ENCODE measurements around the gene EEF1AKMT4.

Gene EEF1AKMT4

DNA sequence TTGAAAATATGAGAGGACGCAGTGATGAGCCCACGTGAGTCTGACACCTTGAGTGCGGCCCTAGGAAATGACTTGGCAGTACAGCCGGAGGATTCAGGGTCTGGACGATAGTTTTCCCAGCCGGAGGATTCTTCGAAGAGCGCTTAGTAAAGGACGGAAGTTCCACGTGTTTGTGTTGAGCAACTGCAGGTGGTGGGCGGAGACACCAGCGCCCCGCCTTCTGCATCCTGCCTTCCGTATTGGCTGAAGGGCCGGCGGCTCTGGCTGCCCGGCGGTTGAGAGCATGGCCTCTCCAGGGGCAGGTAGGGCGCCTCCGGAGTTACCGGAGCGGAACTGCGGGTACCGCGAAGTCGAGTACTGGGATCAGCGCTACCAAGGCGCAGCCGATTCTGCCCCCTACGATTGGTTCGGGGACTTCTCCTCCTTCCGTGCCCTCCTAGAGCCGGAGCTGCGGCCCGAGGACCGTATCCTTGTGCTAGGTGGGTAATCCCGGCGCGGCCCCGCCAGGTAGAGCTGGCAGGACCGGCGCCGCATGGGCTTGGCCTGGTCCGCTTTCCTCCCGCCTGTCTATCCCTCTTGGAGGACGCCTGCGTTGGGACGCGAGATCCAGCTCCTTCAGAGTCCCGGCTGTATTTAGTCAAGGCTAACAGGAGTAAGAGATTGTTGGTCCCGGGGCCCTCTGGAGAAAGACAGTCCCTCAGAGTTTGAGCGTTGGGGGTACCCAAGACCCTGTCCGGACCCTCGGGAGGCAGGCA, at the start of gene EEF1AKMT4:
EEF1AKMT4 (plus strand) TSS at position 261 of the 755 bp plus-strand sequence; CDS start at position 284, 23 bp downstream.
- peak; percentile 97 for DNase-seq

DNA sequence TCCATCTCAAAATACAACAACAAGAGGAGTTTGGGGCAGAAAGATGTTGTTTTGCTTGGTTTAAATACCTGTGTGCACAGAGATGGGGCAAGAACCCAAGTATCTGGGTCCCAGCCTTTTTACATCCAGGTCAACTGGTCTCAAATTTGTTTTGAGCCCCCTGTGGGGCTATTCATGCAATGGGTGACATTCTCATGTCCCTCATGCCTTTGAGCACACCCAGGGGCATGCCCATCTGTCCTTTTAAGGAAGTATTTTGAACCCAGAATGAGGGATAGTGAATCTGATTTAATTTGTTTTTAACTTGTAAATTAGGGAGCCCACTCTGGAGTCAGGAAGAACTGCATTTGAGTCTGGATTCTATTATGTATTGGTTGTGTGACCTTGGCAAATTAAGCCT, 48.6 kb upstream of the EEF1AKMT4 start:
- no peak for DNase-seq

DNA sequence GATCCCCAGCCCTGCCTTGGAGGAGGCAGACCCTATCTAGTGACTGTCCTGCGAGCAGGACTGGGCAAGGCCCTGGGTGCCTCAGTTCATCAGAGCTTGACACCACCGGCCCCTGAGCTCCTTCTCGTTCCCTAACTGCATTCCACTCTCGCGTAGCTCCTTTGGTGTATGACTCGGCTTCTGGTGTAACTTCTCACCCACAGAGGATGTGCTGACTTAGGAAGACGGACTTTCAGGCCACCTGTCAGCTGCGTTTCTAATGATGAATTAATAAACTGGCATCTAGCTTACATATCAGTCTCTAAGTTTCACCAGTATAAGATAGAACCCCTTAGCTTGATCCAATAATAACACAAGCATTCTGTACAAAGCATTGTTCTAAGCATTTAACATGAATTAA, 45.9 kb upstream of the EEF1AKMT4 start:
- DNase-seq, result no peak

DNA sequence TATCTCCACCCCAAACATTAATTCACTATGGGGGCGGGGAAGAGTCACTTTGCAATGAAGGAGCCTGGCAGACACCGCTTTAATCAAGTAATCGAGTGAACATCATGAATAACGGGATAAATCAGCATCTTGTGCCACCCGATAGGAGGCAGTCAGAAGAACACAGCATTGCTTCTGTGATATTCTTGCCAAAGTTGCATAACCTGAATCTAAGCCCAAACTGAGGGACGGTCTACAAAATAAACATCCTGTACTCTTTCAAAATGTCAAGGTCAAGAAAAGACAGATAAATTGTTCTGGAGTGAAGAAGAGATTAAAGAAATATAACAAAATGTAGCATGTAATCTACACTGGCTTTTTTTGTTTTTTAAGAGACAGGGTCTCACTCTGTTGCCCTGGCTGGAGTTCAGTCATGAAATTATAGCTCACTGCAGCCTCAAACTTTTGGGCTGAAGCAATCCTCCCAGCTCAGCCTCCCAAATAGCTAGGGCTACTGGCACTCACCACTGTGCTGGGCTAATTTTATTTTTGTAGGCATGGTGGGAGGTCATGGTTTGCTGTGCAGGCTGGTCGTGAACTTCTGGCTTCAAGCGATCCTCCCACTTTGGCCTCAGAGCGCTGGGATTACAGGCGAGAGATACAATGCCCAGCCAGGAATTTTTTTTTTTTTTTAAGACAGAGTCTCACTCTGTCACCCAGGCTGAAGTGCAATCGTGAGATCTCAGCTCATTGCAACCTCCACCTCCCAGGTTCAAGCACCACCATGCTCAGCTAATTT, 40.1 kb upstream of the EEF1AKMT4 start:
- no peak for DNase-seq

DNA sequence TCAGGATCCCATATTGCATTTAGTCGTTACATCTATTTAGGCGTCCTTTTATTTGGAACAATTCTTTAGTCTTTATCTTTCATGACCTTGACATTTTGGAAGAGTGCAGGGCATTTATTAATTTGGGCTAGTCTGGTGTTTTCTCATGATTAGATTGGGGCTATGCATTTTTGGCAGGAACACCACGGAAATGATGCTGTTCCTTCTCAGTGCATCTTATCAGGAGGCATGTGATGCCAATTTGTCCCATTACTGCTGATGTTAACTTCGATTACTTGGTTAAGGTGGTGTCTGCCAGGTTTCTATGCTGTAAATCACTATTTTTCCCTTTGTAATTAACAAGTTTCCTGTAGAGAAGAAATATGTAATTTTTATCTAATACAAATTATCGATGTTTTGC, 38.2 kb upstream of the EEF1AKMT4 start:
- no peak for DNase-seq

DNA sequence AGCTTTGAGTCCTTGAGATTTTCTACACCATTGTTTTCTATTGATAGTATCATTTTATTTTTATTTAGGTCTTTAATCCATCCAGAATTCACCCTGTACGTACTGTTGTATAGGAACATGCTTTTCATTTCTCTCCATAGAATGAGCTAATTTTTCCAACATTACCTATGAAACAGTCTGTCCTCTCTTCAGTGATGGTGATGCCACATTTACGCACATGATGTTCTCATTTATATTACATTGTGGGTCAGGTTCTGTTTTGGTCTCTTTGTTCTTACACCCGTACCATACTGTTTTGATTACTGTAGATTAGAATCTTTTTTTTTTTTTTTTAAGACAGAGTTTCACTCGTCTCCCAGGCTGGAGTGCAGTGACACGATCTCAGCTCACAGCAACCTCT, 37.8 kb upstream of the EEF1AKMT4 start:
- no peak for DNase-seq

DNA sequence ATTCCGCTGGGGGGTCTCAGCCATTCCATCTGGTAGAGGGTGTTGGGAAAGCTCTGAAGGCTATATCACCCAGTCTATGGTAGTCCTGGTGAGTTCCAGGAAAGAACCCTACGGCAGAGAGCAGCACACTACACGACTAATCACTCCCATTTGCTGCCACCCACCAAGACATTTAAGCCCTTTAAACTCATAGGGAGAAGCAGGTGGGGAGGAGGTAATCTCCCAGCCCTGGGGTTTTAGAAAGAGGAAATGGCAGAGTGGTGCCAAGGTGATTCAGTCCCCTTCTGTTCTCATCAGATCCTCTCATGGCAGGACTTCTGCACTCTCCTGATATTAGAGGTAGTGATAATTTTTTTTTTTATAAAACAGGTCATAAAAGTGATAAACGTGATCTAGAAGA, 30.7 kb upstream of the EEF1AKMT4 start:
- DNase-seq, result no peak

DNA sequence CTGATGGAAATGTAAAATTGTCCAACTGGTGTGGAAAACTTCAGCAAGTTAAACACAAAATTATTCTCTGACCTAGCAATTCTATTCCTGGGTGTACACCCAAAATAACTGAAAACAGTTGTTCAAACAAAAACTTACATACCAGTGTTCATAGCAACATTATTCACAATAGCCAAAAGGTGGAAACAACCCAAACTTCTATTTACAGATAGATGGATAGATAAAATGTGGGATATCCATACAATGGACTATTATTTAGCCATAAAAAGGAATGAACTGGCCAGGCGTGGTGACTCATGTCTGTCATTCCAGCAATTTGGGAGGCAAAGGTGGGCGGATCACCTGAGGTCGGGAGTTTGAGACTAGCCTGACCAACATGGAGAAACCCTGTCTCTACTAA, 27.0 kb upstream of the EEF1AKMT4 start:
- no peak for DNase-seq

DNA sequence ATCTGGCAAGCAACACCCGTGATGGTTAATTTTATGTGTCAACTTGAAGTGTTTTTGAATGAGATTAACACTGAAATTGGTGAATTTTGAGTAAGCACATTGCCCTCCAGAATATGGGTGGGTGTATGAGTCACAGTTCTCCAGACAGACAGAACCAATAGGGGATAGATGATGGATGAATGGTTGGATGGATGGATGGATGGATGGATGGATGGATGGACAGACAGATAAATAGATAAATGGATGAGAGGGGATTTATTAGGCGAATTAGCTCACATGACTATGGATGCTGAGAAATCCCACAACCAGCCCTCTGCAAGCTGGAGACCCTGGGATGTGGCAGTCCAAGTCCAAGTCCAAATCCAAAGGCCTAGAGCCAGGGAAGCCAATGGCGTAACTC, 25.5 kb upstream of the EEF1AKMT4 start:
- DNase-seq, result no peak

DNA sequence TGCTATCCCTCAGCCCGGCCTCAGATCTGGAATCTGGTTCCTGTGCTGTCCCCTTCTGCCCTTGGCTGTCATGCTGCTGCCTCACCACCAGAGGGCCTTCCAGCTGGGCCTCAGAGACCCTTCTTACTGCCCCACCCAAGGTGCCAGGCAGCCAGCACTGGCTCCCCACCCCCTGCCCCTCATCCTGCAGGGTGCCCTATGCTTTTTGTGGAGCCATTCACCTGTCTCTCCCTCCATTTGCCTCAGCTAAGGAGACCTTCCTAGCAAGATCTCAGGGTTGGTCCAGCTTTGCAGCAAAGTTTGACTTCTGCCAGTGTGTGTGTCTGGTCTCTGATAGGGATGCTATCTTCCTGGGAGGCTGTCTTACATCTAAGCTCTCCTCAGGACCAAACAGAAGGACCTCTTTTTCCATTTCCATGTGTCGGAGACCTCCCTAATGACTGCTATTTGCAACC, 22.0 kb upstream of the EEF1AKMT4 start:
- no peak for DNase-seq

DNA sequence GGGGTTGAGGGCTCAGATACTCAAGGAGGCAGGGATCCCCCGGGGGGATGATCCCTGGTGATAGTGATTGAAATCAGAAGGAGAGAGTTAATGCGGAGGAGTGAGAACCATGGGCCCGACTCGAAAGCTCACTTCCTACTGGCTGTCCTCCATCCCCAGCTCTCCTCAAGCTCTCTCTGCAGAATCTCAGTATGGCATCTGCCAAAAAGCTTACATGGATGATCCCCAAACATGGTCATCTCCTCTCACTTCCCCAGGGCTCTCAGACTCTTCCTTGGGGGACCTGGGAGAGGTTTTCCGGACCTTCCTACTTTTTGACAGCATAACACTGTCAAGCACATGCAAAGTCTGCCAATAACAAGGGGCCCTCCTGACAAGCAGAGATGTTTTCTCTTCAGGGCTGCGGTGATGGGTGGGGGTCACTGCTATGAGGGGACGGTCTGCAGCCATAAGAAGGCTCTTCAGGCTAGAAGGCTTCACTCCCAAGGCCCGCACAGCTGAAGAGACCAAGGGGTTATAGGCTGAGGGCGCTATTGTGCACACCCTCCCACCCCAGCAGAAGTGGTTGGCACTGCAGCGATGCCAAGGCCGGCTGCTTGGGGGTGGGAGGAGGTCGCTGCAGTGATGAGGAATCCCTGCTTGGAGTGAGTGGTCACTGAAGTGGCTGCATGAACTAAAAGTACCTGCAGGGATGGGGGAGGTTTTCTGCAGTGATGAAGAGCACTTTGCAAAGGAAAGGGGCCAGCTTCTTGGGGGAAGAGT, 20.9 kb upstream of the EEF1AKMT4 start:
- DNase-seq, result no peak

DNA sequence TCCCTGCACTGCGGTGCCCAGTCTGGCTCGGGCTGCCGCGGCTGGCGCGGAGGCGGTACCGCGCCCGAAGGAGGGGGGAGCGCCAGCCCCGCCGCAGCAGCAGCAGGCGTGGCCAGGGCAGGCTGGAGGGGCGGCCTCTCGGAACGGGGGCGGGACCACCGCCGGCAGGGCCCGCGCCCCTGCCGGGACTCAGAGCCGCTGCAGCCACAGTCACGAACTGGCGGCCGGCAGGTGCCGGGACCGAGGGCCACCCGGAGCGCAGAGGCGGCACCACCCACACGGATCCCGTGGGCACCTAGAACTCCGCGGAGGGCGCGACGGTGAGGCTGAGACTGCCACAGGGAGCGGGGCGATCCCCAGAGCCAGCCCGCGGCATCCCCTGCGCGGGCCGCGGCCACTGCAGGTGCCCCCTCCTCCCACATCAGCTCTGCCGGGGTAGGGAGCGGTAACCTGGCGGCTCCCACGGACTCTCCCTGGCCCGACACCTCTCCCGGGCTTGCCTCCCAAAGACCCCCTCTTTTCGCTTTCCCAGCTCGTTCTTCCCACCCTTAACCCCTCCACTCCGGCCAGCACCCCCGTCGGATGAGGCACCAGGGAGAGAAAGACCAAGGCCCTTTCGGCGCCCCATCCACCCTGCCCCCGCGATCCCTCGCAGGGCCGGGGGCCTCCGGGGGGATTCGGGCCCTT, 19.9 kb upstream of the EEF1AKMT4 start, which contains the start of gene VWA5B2:
VWA5B2 (plus strand) TSS at position 192 of the 687 bp plus-strand sequence. CDS start 944 bp downstream, outside the sequence.
- peak; percentile 44 for DNase-seq

DNA sequence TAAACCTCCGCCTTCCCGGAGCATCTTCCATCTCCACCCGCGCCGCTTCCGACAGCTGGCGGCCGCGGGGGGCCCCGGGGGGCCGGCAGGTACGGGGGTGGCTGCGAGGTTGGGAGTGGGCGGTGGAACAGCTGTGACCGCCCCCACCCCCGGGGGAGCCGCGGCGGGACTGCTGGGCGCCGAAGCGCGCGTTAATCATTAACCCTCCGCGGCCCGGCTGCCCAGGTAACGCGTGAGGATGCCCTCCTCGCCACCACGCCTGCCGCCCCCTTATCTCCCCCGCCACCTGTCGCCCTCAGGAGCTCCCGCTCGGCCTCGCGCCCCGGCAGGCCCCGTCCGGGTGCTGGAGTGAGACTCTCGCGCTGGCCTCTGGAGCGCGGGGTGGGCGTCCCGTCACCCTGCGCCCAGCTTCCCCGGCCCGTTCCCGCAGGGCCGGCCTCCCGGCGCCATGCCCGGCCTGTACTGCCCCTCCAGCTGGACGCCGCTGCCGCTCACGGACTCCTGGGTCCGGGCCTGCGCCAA, 19.3 kb upstream of the EEF1AKMT4 start:
- no peak for DNase-seq

DNA sequence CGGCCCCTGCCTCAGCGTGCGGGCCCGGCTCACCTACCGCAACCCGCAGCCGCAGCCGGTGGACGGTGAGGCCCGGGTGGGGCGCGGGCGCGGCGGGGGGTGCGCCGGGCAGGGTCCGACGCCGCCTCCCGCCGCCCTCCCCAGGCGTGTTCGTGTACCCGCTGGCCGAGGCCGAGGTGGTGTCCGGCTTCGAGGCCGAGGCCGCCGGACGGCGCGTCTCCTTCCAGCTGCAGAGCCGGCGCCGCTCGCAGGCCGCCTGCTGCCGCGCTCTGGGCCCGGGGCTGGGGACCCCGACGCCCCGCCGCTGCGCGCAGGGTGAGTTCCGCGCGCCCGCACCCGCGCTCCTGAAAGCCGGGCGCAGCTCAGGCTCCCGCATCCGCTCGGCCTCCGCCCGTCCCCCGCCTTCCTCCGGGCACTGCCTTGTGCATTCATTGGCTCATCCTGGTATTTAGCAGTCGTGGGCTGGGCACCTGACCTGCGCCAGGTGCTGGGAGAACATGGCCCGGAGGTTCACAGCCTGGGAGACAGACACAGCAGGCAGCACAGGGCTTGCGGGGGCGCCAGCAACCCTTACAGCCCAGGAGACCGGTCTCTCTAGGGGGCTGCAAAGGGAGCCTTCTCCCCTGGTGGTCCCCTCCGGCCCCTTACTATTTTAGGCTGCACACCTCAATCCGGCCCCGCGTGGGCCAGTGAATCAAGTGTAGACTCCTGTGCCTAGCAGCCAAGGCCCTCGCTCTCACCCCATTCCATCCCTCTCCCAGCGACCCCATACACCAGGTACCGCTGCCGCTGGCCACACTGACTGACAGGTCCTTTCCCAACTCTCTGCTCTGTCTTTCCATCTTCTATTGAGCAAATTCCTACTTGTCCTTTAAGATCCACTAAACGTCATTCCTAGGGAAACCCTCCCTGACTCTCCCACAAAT, 18.6 kb upstream of the EEF1AKMT4 start:
- DNase-seq, result no peak

DNA sequence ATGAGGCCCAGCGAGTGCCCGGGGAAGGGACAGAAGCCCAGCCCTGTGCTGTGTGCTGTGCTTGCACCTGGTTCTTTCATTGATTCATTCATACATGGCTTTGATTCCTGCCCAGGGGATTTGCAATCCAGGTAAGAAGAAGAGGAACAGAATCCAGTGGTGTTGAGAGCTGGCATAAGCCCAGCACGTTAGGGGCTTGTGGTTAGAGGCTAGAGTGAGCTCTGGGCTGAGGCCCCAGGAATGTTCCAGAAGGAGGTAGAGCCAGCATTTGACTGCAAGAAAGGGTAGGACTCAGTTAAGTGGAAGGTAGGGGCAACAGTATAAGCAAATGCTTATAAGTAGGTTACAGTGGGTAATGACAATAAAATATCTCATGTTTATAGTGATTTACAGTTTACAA, 17.8 kb upstream of the EEF1AKMT4 start:
- no peak for DNase-seq

DNA sequence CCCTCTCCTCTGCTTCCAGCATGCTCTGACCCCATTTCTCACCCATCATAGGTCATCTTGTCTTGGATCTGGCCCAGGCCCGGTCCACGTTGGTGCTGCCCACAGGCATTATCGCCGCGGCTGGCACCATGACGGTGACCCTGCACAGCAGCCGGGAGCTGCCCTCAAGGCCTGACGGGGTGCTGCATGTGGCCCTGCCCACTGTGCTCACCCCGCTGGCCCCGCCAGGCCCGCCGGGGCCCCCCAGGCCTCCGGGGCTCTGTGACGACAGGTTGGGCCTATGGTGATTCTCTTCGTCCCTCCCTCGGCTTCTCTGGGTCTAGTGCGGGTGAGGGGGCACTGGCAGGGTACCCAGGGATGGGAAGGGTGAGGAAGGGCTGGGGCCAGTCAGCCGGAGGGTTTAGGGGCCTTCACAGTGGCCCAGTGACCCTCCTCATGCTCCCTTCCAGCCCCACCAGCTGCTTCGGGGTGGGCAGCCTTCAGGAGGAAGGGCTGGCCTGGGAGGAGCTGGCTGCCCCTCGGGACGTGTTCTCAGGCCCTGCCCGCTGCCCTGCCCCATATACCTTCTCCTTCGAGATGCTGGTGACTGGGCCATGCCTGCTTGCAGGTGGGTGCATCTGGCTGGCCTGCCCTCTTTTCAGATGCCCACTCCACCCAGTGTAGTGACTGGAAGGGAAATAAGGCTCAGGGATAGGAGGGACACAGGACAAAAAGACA, 16.2 kb upstream of the EEF1AKMT4 start:
- no peak for DNase-seq

DNA sequence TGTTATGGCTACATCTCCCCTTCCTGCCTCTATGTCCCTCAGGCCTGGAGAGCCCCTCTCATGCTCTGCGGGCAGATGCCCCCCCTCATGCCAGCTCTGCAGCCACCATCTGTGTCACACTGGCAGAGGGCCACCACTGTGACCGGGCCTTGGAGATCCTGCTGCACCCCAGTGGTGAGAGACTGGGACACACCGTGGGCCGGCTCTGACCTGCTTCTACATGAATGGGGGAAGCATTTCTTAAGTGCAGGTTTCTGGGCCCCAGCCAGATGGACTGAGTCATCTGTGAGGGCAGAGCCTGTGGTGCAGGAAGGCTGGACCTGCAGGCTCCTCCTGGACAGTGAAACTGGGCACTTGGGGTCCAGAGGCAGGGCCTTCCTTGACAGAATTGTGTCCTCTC, 15.2 kb upstream of the EEF1AKMT4 start:
- DNase-seq, result no peak

DNA sequence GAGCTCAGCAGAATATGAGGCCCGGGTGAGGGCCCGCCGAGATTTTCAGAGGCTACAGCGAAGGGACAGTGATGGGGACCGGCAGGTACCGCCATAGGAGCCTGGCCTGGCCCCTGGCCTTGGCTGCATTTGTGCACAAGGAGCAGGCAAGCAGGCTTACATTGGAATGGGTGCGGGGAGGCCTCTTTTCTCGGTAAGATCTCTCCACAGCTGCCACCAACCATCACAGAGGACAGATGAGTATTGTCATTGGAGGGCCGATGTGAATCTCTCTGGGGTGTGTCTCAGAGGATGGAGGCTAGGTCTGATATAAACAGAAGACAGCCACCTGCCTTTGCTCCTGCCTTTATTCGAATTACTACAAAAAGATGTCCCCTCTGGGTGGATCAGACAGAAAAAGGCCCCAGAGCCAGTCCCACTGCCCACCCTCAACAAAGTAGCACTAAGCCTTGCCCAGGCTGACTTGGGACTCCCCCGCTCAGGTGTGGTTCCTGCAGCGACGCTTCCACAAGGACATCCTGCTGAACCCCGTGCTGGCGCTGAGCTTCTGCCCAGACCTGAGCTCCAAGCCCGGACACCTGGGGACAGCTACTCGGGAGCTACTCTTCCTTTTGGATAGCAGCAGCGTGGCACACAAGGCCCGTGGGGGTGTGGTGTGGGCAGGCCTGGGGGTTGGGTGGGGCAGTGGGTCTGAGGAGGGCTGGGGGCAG, 14.6 kb upstream of the EEF1AKMT4 start:
- DNase-seq, result no peak

DNA sequence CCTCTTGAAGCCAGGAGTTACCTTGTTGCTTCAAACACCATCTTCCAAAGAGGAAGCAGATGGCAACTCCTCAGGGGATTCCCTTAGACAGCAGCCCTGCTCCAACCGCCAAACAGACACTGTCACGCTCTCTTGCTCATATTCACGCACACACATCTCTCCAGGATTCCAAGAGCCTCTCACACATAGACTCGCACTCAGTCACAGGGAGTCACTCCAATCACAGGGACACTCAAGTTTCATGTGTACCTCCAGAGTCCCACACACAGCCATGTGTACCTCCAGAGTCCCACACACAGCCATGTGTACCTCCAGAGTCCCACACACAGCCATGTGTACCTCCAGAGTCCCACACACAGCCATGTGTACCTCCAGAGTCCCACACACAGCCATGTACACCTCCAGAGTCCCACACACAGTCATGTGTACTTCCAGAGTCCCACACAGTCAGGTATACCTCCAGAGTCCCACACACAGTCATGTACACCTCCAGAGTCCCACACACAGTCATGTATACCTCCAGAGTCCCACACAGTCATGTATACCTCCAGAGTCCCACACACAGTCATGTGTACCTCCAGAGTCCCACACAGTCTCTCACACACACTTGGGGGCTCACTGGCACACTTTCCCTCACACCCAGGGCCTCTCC, 14.0 kb upstream of the EEF1AKMT4 start:
- no peak for DNase-seq

DNA sequence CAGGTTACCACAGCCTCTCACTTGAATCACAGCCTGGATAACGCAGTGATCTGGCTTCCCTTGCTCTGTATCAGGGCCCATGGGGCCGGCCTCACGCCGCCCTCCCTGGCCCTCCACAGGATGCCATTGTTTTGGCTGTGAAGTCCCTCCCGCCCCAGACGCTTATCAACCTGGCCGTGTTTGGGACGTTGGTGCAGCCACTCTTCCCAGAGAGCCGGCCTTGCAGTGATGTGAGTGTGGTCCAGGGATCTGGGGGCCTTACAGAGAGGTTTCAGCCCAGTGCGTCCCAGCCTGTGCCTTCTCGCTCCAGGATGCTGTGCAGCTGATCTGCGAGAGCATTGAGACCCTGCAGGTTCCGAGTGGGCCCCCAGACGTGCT, 13.4 kb upstream of the EEF1AKMT4 start:
- no peak for DNase-seq
